ENCODE results near the gene ALX1. TPM values are rescaled to one million over a fixed set of nuclear protein-coding genes. Genes with fewer than 3 reads are reported as not detected.
"Not testable (repeated sequence)": the region's sequence is repeated elsewhere in the genome, so short reads cannot be mapped to it uniquely, and the experiment has no call there.

Gene ALX1
- total RNA-seq, 1 donor from 2014 or later = not detected

DNA sequence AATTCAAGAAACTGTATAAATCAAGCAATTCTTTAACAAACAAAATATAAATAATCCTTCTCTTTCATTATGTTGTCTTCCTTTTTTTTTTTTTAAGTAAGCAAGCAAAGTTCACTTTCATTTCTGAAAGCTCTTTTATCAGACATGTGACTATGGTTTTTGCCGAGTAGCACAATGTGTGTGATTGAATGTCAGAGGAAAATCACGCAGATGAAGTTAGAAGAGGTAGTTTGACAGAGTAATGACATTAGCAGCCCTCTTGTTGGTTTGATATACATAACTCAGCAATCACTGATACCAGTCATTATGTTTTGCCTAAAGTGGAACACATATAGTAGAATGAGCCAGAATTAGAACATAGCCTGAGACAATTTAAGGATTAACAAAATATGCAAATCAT lies 19.0 kb downstream of the ALX1 start:
- no peak for DNase-seq (ENCODE audit: low read depth, low spot score)

DNA sequence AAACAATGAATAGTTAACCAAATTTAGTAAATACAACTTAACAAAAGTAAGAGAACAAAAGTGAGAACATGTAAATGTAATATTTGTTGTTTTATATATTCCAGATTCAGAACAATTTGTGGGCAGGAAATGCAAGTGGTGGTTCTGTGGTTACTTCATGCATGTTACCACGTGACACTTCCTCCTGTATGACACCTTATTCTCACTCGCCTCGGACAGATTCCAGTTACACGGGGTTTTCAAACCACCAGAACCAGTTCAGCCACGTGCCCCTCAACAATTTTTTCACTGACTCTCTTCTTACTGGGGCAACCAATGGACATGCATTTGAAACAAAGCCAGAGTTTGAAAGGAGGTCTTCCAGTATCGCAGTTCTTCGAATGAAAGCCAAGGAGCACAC lies 21.0 kb downstream of the ALX1 start:
- DNase-seq (ENCODE audit: low read depth, low spot score) = no peak

DNA sequence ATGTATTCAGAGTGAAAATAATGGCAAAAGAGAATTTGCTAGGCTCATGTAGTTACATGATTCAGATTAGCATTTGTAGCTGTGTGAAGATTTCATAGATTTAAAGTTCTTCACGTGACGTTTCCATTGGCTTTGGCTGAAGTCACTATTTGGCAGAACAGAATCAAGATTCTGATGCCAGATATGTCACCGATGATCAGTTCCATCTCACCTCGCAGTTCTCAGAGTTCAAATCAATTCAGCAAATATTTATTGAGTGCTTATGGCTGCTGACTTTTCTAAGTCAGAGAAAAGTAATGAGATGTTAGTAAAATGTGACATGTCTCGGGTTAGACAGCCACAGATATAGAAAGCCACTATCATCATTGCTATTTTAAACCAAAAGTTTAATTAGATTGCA lies 28.4 kb downstream of the ALX1 start:
- DNase-seq (ENCODE audit: low read depth, low spot score) = no peak

DNA sequence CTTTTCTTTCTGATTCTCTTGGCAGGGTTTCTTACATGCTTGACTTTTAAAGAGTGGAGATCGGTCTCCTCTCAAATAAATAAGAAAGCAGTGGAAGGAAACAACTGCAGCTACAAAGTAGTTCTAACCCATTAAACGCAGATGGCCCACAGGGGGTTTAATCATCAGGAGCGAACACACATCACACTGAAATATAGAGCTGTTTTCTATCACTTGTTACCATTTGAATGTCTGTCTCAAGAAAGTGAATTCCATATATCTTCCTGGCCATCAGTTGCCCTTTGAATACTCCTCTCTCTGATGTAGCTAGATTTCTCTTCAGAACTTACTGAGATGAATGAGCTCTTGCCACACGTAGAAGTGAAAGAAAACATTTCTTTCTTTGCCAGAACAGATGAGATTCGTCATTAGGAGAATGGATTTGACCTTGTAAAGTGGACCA lies 29.1 kb downstream of the ALX1 start:
- no peak for DNase-seq (ENCODE audit: low read depth, low spot score)

DNA sequence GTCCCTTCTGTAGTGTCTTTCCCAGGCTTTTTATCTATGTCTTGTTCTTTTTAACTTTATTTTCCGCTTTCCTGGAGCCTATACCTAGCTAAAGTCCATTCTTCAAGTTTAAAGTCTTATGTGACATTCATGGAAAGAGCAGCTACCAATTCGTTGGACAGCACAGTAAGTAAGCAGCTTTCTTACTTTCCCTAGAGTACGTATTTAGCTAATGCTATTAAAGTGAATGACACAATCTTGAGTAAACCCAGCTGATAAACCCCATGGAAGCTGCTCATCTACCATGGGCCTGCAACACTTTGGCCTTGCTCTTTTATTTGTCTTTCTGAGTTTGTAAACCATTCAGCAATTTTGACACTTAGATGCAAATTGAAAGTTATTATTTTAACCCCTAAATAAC lies 30.0 kb downstream of the ALX1 start:
- no peak for DNase-seq (ENCODE audit: low read depth, low spot score)

DNA sequence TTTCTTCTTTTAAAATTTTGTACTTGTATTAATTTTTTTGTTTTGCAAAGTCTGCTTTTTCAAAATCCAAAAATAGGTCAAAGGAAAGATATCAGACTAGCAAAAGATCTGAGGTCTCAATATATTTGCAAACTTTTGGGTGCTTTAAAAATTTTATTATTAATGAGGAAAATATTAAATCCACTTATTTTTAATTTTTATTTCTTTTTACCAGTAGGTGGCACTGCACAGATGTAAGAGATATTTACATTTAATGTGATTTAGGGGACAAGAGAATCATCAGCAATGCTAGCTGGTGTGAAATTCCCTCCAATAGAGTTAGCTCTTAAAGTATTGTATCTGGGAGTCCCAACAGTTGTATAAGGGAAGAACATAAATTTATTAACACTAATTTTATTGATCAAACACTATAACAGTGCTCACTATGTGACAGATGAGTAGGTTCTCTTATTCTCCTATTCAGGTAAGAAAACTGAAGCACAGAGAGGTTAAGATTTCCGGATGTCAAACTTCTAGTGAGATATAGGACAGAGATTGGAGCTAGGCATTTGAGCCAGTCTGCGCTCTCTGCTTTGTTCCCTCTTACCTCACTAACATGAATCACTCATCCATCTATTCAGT lies 30.5 kb downstream of the ALX1 start:
- DNase-seq (ENCODE audit: low read depth, low spot score) = no peak

DNA sequence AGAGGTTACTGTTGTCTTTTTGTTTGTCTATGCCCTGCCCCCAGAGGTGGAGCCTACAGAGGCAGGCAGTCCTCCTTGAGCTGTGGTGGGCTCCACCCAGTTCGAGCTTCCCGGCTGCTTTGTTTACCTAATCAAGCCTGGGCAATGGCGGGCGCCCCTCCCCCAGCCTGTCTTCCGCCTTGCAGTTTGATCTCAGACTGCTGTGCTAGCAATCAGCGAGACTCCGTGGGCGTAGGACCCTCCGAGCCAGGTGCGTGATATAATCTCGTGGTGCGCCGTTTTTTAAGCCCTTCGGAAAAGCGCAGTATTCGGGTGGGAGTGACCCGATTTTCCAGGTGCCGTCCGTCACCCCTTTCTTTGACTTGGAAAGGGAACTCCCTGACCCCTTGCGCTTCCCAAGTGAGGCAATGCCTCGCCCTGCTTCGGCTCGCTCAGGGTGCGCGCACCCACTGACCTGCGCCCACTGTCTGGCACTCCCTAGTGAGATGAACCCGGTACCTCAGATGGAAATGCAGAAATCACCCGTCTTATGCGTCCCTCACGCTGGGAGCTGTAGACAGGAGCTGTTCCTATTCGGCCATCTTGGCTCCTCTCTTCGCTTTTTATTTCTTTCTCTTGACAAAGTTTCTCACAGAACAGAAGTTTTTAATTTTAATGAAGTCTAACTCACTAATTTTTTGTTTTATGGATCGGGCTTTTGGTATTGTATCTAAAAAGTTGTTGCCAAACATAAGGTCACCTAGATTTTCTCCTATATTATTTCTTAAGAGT lies 38.0 kb downstream of the ALX1 start:
- DNase-seq (ENCODE audit: low read depth, low spot score) = not testable (repeated sequence)

DNA sequence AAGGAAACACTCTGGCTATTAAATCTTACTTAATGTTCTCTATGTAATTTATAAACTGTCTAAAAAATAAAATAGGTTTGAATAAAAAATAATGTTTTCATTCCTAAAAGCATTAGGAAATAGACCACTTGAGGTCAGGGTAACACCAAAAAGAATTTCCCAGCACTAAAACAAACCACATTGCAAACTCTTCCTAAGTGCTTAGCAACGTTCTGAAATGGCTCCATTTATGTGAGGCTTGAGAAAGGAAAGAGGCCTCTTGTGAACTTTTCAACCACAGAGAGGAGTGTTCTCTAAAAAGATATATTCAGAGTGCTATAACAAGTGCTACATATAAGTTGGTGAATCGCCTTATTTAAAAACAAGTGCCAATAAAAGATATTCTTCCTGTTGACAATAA lies 42.7 kb downstream of the ALX1 start:
- DNase-seq (ENCODE audit: low read depth, low spot score) = no peak

DNA sequence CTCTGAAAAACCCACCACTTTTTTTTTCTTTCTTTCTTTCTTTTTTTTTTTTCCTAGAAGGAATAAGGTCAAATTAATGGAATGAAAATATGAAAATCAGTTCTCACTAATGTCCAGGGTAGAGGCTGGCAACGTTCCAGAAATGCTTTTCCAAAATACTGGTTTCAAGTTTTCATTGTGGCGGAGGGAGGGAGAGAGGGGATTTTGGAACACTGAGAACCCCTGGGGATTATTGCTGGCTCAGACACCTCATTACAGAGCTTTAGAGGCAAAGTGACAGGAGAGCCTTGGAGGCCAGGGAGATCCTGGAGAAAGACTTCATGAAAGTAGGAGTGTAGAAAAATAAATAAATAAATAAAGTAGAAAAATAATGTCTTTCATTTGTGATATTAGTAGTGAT lies 45.4 kb downstream of the ALX1 start:
- DNase-seq (ENCODE audit: low read depth, low spot score) = no peak

DNA sequence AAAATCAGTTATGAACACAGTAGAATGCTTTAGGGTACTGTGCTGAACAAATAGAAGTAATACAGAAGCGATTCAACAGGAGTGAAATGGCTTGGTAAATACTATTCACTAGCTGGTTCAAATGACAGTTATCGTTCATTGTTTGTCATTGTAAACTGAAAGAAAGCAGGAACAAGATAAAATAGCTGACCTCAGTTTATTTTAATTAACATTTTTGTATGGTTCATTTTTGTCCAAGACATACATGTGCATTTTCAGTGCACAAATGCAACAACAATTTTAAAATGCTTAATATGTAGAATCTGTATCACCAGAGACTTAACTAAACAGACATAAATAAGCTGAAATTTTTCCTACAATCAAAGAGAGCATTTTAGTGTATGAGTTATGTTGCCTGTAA lies 49.9 kb downstream of the ALX1 start:
- DNase-seq (ENCODE audit: low read depth, low spot score) = no peak

DNA sequence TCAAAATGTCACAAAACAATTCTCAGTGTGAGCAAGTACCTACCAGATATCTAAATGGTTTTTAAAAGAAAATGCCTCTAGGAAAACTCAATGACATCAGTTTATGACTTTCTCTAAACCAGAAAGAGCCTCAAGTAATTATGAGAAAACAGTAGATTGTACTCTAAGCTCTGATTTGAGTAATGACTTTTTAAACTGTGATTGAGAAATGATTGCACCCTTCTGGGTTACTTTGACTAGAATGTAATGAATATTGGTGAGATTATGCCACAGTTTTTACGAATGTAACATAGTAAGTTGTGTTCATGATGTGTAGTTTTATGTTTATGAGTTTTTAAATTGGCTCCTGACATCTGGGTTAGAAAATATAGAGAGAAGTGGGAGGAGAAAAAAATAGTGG lies 68.8 kb downstream of the ALX1 start:
- no peak for DNase-seq (ENCODE audit: low read depth, low spot score)

DNA sequence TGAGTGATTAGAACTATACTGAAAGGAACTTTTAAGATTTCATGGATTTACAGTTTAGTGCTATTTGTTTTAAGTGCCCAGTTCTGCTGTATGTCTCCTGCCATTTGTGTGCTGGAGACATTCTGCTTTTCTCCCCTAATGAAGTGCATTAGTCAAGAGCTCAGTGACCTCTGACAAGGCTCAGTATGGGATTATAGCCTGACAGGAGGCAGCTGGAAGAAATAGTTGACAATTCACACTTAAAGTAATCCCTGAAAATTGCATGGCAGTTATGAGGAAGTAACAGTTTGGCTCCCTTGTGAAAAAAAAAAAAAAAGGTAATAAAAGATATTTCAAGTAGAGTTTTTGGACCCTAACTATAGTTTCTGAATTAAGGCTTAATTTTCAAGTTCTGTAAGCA lies 70.3 kb downstream of the ALX1 start:
- DNase-seq (ENCODE audit: low read depth, low spot score) = no peak

Other genes starting within 250 kb of the ALX1 start
- 0.07 and 0.14 TPM in 2 replicates for gene TSPAN19, start 243.9 kb upstream of the ALX1 start, total RNA-seq
- gene LRRIQ1, start 243.9 kb upstream of the ALX1 start, total RNA-seq = 0.28 and 0.40 TPM in 2 replicates

Measured in pulmonary artery endothelial cell (primary cell).